PC-9 (cell line): Measurements from ENCODE around the gene DIP2C. TPM values are rescaled to one million over a fixed set of nuclear protein-coding genes. Genes with fewer than 3 reads are reported as not detected.

Source experiments
- BruUV-seq: library from RNA; stranded (reverse); fragments of 400-500 nt; replicated peaks from 2 replicates; lab custom pipeline; 2021; lab: Mats Ljungman, UMichigan
- CTCF ChIA-PET: fragments of 300-600 bp; sonication (Branson Sonifier 250); formaldehyde crosslinking; loops from one replicate; lab custom pipeline; 2022; ENCODE audit warnings: antibody characterized with exemption; lab: Charles Lee
- POLR2A ChIA-PET: fragments of 300-600 bp; sonication (Branson Sonifier 250); formaldehyde crosslinking; loops from one replicate; lab custom pipeline; 2022; ENCODE audit warnings: antibody characterized with exemption; ENCODE audit not compliant: unreplicated experiment; lab: Charles Lee
- DNase-seq, 2 experiments: peaks; one replicate each; pipeline versions ENCODE4 v3.0.0 to v3.0.0-alpha.2; 2015 to 2022; ENCODE audit warnings: mixed read lengths in 1 of 2
- H2AFZ ChIP-seq: fragments of 200-600 bp; sonication (generic); 2 replicates; pipeline ENCODE4 v1.8.1; 2017; ENCODE audit warnings: antibody characterized with exemption
- H3F3A ChIP-seq: fragments of 200-600 bp; sonication (generic); 2 replicates; pipeline ENCODE4 v1.8.1; 2017; ENCODE audit warnings: antibody characterized with exemption, mild to moderate bottlenecking, low read depth; ENCODE audit not compliant: insufficient read depth
- H3K27ac ChIP-seq: fragments of 200-600 bp; sonication (generic); 2 replicates; pipeline ENCODE4 v1.6.1; 2016; ENCODE audit warnings: mixed run types
- H3K27me3 ChIP-seq: fragments of 200-600 bp; sonication (generic); 2 replicates; pipeline ENCODE4 v1.6.1; 2016; ENCODE audit warnings: low read depth, mixed run types; ENCODE audit not compliant: insufficient read depth
- H3K36me3 ChIP-seq: fragments of 200-600 bp; sonication (generic); 2 replicates; pipeline ENCODE4 v1.6.1; 2016; ENCODE audit warnings: low read depth, mixed run types
- H3K4me1 ChIP-seq: fragments of 200-600 bp; sonication (generic); replicated peaks from 2 replicates; pipeline ENCODE4 v1.6.1; 2016; ENCODE audit warnings: mixed run types; ENCODE audit not compliant: insufficient read depth
- H3K4me2 ChIP-seq: fragments of 200-600 bp; sonication (generic); 2 replicates; pipeline ENCODE4 v1.6.1; 2017; ENCODE audit warnings: mixed run types
- H3K4me3 ChIP-seq: fragments of 200-600 bp; sonication (generic); 2 replicates; pipeline ENCODE4 v1.6.1; 2016; ENCODE audit warnings: mixed run types
- H3K79me2 ChIP-seq: fragments of 200-600 bp; sonication (generic); 2 replicates; pipeline ENCODE4 v1.6.1; 2017; ENCODE audit warnings: low read depth, mixed run types
- H3K9me2 ChIP-seq: fragments of 200-600 bp; sonication (generic); 2 replicates; pipeline ENCODE4 v1.8.1; 2017; ENCODE audit warnings: mild to moderate bottlenecking; ENCODE audit not compliant: insufficient read depth
- H3K9me3 ChIP-seq: fragments of 200-600 bp; sonication (generic); 2 replicates; pipeline ENCODE4 v1.8.1; 2016; ENCODE audit warnings: low read depth; ENCODE audit not compliant: insufficient read depth
- H4K20me1 ChIP-seq: fragments of 200-600 bp; sonication (generic); 2 replicates; pipeline ENCODE4 v1.8.1; 2017; ENCODE audit not compliant: insufficient read depth
- CTCF ChIP-seq: fragments of 200-600 bp; sonication (generic); conservative IDR thresholded peaks from 2 replicates; pipeline ENCODE4 v1.6.1; 2017; ENCODE audit warnings: mixed run types, antibody characterized with exemption, mild to moderate bottlenecking, moderate library complexity
- EZH2 ChIP-seq: fragments of 200-600 bp; sonication (generic); IDR thresholded peaks from 2 replicates; pipeline ENCODE4 v1.8.0; 2017; ENCODE audit warnings: antibody characterized with exemption, low read depth
- intact Hi-C: fragments of 100-400 bp; cut with micrococcal nuclease; formaldehyde crosslinking; loops from one replicate; pipeline ENCODE4 v1.10.0; 2022; ENCODE audit not compliant: unreplicated experiment
- total RNA-seq: library from RNA; stranded (reverse); gene quantifications from 2 replicates; pipeline ENCODE4 v1.2.3, GENCODE V29; 2021

DIP2C gene
- total RNA-seq, 1 experiment from 2014 or later: 0.83 TPM

- Histone ChIP-seq H4K20me1 (no peaks in the 10 kb centered on the region), H3F3A (no peaks in the 10 kb centered on the region), H3K27me3 (peaks cover 74% of the 10 kb centered on the region), H2AFZ (no peak overlapping the region), H3K9me3 (no peaks in the 10 kb centered on the region), H3K27ac (no peak overlapping the region), H3K4me3 (no peak overlapping the region), H3K9me2 (no peaks in the 10 kb centered on the region), H3K4me1 (no peaks in the 10 kb centered on the region), H3K4me2 (no peak overlapping the region), H3K36me3 (no peaks in the 10 kb centered on the region), H3K79me2 (no peaks in the 10 kb centered on the region)
- ChIA-PET CTCF (no interaction called here), POLR2A (no interaction called here)
- DNase-seq: no peak
- intact Hi-C loops: no loop called here
- BruUV-seq: no TSS peak
- TF ChIP-seq CTCF: no peak
- no peak for TF ChIP-seq EZH2
Observed at GRCh38 chr10:499991-500390, 189.5 kb downstream of the DIP2C start.

GRCh38 chr10:498760-499435 is 190.6 kb downstream of the DIP2C start:
- POLR2A ChIA-PET: no interaction called here
- Histone ChIP-seq H3F3A (no peaks in the 10 kb centered on the region), H3K9me2 (no peaks in the 10 kb centered on the region), H3K9me3 (no peaks in the 10 kb centered on the region), H3K36me3 (no peaks in the 10 kb centered on the region), H3K27ac (no peak overlapping the region), H3K27me3 (peaks cover 74% of the 10 kb centered on the region), H3K4me1 (no peaks in the 10 kb centered on the region), H3K4me3 (no peak overlapping the region), H3K79me2 (no peaks in the 10 kb centered on the region), H4K20me1 (no peaks in the 10 kb centered on the region), H2AFZ (no peak overlapping the region), H3K4me2 (no peak overlapping the region)
- intact Hi-C loops: no loop called here
- no TSS peak for BruUV-seq
- TF ChIP-seq EZH2 (no peak), CTCF (no peak)
- CTCF ChIA-PET: no interaction called here
- no peak for DNase-seq

- BruUV-seq: no TSS peak
- no peaks in the 10 kb centered on the region for H3F3A ChIP-seq
- DNase-seq: no peak
- TF ChIP-seq CTCF (no peak), EZH2 (no peak)
- ChIA-PET CTCF (no interaction called here), POLR2A (interaction anchor here (0.6 kb wide), 1 partner anchor 28 kb away, joined by 5 read pairs; no protein-coding TSS in a partner anchor)
- no peak overlapping the region for H3K4me2 ChIP-seq
- intact Hi-C loops: no loop called here
- no peak overlapping the region for H3K4me3 ChIP-seq
- no peaks in the 10 kb centered on the region for H3K36me3 ChIP-seq
- H3K79me2 ChIP-seq: no peaks in the 10 kb centered on the region
- H3K27me3 ChIP-seq: peaks cover 73% of the 10 kb centered on the region
- no peak overlapping the region for H3K27ac ChIP-seq
- H3K4me1 ChIP-seq: no peaks in the 10 kb centered on the region
- H3K9me2 ChIP-seq: no peaks in the 10 kb centered on the region
- H3K9me3 ChIP-seq: no peaks in the 10 kb centered on the region
- H4K20me1 ChIP-seq: no peaks in the 10 kb centered on the region
- H2AFZ ChIP-seq: no peak overlapping the region
Observed at GRCh38 chr10:497898-498451, 191.5 kb downstream of the DIP2C start.
